Karpas-422 (cell line): Measurements from ENCODE around the gene KCNK18. TPM values are rescaled to one million over a fixed set of nuclear protein-coding genes. Genes with fewer than 3 reads are reported as not detected.

Experiments used
- DNase-seq: peaks from one replicate; pipeline ENCODE4 v3.0.0-alpha.2; 2015
- H2AFZ ChIP-seq: fragments of 200-600 bp; sonication (generic); 2 replicates; pipeline ENCODE4 v1.6.1; 2014; ENCODE audit warnings: antibody characterized with exemption, low read length, mixed read lengths
- H3K27ac ChIP-seq: fragments of 200-600 bp; sonication (generic); 2 replicates; pipeline ENCODE4 v1.5.1; 2014; ENCODE audit warnings: mild to moderate bottlenecking, low read length, moderate library complexity
- H3K27me3 ChIP-seq: fragments of 200-600 bp; sonication (generic); 2 replicates; pipeline ENCODE4 v1.6.1; 2014; ENCODE audit warnings: low read length, mixed read lengths
- H3K36me3 ChIP-seq: fragments of 200-600 bp; sonication (generic); 2 replicates; pipeline ENCODE4 v1.6.1; 2014; ENCODE audit warnings: low read length, mixed read lengths; ENCODE audit not compliant: insufficient read depth
- H3K4me1 ChIP-seq: fragments of 200-600 bp; sonication (generic); 2 replicates; pipeline ENCODE4 v1.6.1; 2014; ENCODE audit warnings: mild to moderate bottlenecking, low read length, mixed read lengths
- H3K4me2 ChIP-seq: fragments of 200-600 bp; sonication (generic); 2 replicates; pipeline ENCODE4 v1.6.1; 2014; ENCODE audit warnings: low read length, low read depth, mild to moderate bottlenecking; ENCODE audit not compliant: poor library complexity, severe bottlenecking
- H3K4me3 ChIP-seq: fragments of 200-600 bp; sonication (generic); 2 replicates; pipeline ENCODE4 v1.5.1; 2014; ENCODE audit warnings: mild to moderate bottlenecking, antibody characterized with exemption, low read length, mixed read lengths
- H3K79me2 ChIP-seq: fragments of 200-600 bp; sonication (generic); 2 replicates; pipeline ENCODE4 v1.6.1; 2014; ENCODE audit warnings: mild to moderate bottlenecking, low read length, mixed read lengths
- H3K9ac ChIP-seq: fragments of 200-600 bp; sonication (generic); 2 replicates; pipeline ENCODE4 v1.6.0; 2014; ENCODE audit warnings: low read length
- H3K9me2 ChIP-seq: fragments of 200-600 bp; sonication (generic), shearing (Covaris generic); replicated peaks from 2 replicates; pipeline ENCODE4 v1.6.0; 2014; ENCODE audit warnings: mild to moderate bottlenecking, low read length, moderate library complexity; ENCODE audit not compliant: insufficient read depth
- H3K9me3 ChIP-seq: fragments of 300-700, 200-600 bp; sonication (generic); 2 replicates; pipeline ENCODE4 v1.6.1; 2014; ENCODE audit warnings: low read length, mixed read lengths
- H4K20me1 ChIP-seq: fragments of 200-600 bp; sonication (generic); 2 replicates; pipeline ENCODE4 v1.6.1; 2014; ENCODE audit warnings: mild to moderate bottlenecking, antibody characterized with exemption, low read length, low read depth; ENCODE audit not compliant: insufficient read depth
- total RNA-seq: library from RNA; depleted of rRNA; stranded (reverse); fragments of >200 nt; shearing (Covaris generic); gene quantifications from 2 replicates; pipeline ENCODE4 v1.2.3, GENCODE V29; 2014; ENCODE audit warnings: low replicate concordance

KCNK18 gene
- total RNA-seq, 1 experiment from 2014 or later: not detected

DNA sequence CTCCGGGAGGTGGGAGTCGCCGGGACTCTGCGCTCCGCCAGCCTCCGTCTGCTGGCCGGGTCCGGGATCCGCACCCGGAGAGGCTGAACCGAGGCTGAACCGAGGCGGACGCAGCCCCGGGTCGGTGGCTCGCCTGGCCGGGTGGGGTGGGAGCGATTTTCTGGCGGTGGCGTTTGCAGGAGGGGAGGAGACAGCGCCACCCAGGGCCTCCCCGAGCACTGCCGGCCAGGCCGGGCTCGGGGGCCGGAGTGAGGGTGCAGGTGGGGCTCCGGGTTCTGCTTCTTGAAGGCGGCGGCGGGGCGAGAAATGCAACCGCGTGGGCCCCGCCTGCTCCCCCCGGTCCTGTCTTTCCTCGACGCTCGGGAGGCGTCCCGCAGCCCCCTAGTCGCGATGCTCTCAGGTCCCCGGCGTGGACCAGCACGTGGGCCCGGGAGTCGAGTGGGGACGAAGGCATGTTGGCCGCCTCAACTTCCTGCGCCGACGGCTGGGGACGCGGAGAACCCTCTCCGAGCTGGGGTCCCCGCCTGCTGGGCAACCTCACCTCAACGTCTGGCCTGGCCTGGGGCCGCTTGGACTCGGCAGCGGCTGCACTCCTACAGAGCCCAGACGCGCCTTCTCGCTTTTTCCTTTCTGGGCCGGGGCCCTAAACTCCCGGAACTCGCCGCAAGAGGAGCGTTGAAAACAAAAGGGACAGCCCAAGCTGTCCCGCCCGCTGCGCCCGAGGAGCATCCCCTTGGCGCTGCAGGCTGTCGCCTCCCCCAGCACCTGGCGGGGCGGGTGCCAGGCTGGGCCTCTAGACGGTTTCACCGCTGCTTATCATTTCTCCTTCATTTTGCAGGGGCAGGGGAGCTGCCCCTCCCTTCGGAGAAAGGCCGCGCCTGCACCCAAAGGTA lies 34.0 kb upstream of the KCNK18 start:
- Histone ChIP-seq H3K36me3 (no peaks in the 10 kb centered on the region), H3K9me3 (no peaks in the 10 kb centered on the region), H4K20me1 (no peaks in the 10 kb centered on the region), H3K4me1 (no peaks in the 10 kb centered on the region), H3K9me2 (no peaks in the 10 kb centered on the region), H3K4me2 (no peak overlapping the region), H3K27ac (no peak overlapping the region), H3K4me3 (no peak overlapping the region), H3K79me2 (no peaks in the 10 kb centered on the region), H2AFZ (no peak overlapping the region), H3K9ac (no peak overlapping the region), H3K27me3 (no peaks in the 10 kb centered on the region)
- no peak for DNase-seq

DNA sequence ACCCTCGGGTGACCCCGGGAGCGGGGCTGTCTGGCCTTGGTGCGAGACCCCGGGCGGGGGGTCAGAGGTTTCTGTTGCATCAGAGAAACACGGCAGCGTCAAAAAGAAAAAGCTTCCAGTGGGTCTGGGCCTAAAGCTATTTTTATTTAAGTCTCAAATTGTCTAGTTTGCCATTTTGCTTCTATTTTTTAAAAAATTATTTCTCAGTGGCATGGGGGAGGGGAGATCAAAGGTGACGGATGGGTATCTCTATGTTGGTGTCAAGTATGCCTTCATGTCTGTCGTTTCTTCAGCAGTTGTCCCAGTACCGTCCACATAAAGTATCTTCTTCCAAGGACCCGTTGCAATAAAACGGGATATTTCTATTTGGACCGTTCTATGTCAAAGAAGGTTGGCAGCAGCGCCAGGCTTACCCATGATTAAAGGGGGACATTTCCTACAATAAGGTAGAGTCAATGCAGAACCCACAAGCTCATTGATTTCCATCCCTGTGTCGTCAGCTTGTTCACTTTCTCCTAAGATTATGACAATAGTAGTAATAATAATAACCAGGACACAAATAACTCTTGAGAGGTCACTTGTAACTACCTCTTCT lies 33.2 kb upstream of the KCNK18 start:
- no peaks in the 10 kb centered on the region for H3K9me2 ChIP-seq
- H3K4me1 ChIP-seq: no peaks in the 10 kb centered on the region
- H3K27ac ChIP-seq: no peak overlapping the region
- no peaks in the 10 kb centered on the region for H3K79me2 ChIP-seq
- H2AFZ ChIP-seq: no peak overlapping the region
- no peak overlapping the region for H3K9ac ChIP-seq
- no peak overlapping the region for H3K4me3 ChIP-seq
- no peak overlapping the region for H3K4me2 ChIP-seq
- H4K20me1 ChIP-seq: no peaks in the 10 kb centered on the region
- H3K27me3 ChIP-seq: no peaks in the 10 kb centered on the region
- DNase-seq: no peak
- no peaks in the 10 kb centered on the region for H3K36me3 ChIP-seq
- H3K9me3 ChIP-seq: no peaks in the 10 kb centered on the region

- no peak overlapping the region for H3K4me2 ChIP-seq
- DNase-seq: no peak
- H4K20me1 ChIP-seq: no peaks in the 10 kb centered on the region
- no peaks in the 10 kb centered on the region for H3K9me3 ChIP-seq
- no peaks in the 10 kb centered on the region for H3K27me3 ChIP-seq
- no peaks in the 10 kb centered on the region for H3K36me3 ChIP-seq
- no peaks in the 10 kb centered on the region for H3K79me2 ChIP-seq
- no peak overlapping the region for H2AFZ ChIP-seq
- H3K9me2 ChIP-seq: no peaks in the 10 kb centered on the region
- H3K4me3 ChIP-seq: no peak overlapping the region
- H3K4me1 ChIP-seq: no peaks in the 10 kb centered on the region
- H3K9ac ChIP-seq: no peak overlapping the region
- H3K27ac ChIP-seq: no peak overlapping the region
Measured at GRCh38 chr10:117164592-117165537, 32.4 kb upstream of the KCNK18 start.

GRCh38 chr10:117165538-117166417 lies 31.5 kb upstream of the KCNK18 start:
- Histone ChIP-seq H3K9me2 (no peaks in the 10 kb centered on the region), H3K79me2 (no peaks in the 10 kb centered on the region), H3K36me3 (no peaks in the 10 kb centered on the region), H3K9me3 (no peaks in the 10 kb centered on the region), H4K20me1 (no peaks in the 10 kb centered on the region), H3K4me3 (no peak overlapping the region), H2AFZ (no peak overlapping the region), H3K27me3 (no peaks in the 10 kb centered on the region), H3K4me2 (no peak overlapping the region), H3K4me1 (no peaks in the 10 kb centered on the region), H3K9ac (no peak overlapping the region), H3K27ac (no peak overlapping the region)
- no peak for DNase-seq

DNA sequence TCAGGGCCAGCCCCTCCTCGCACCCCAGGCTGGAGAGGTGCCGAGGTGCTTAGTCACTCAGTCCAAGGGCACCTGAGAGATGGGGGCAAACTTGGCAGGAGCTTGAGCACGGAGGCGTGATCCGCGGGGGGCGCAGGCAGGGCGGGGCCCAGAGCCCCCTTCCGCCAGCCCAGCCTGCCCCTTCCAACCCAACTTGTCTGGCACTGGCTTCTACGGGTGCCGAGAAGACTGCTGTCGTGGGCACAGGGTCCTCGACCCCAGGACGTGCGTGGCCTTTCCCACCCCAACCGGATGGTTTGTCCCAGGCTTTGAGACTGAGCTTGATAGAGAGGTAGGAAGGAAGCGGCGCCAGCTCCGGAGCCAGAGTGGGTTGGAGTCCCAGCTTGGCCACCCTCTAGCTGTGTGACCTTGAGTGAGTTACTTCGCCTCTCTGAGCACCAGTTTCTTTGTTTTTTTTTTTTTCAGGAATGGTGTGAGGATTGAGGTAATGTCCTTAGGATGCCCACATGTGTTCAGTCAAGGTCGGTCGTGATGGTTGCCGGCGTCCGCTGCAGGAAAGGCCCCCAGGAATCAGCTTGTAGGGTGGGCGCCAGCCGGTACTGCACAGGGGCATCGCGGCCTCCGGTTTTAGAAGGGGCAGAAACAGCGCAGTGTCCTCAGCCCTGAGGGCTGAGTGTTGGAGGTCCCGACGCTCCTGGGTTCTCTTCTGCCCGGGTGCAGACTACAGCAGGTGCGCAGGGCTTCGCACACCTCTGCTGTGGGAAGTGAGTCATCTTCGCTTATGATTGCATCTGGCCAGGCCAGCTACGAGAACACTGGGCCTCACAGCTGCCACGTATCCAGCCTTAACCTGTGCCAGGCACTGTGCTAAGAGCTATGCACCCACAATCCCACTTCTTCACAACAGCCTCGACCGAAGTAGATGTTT lies 30.6 kb upstream of the KCNK18 start:
- H3K9me2 ChIP-seq: no peaks in the 10 kb centered on the region
- H3K9ac ChIP-seq: no peak overlapping the region
- no peak for DNase-seq
- H3K36me3 ChIP-seq: no peaks in the 10 kb centered on the region
- no peak overlapping the region for H3K4me3 ChIP-seq
- H3K4me1 ChIP-seq: no peaks in the 10 kb centered on the region
- no peaks in the 10 kb centered on the region for H3K9me3 ChIP-seq
- no peak overlapping the region for H2AFZ ChIP-seq
- H3K4me2 ChIP-seq: no peak overlapping the region
- H3K27me3 ChIP-seq: no peaks in the 10 kb centered on the region
- H4K20me1 ChIP-seq: no peaks in the 10 kb centered on the region
- H3K79me2 ChIP-seq: no peaks in the 10 kb centered on the region
- H3K27ac ChIP-seq: no peak overlapping the region

GRCh38 chr10:117167346-117167788 lies 29.9 kb upstream of the KCNK18 start:
- Histone ChIP-seq H3K27ac (no peak overlapping the region), H3K9ac (no peak overlapping the region), H3K9me2 (no peaks in the 10 kb centered on the region), H4K20me1 (no peaks in the 10 kb centered on the region), H3K4me3 (no peak overlapping the region), H3K36me3 (no peaks in the 10 kb centered on the region), H3K79me2 (no peaks in the 10 kb centered on the region), H3K4me2 (no peak overlapping the region), H3K9me3 (no peaks in the 10 kb centered on the region), H3K4me1 (no peaks in the 10 kb centered on the region), H3K27me3 (no peaks in the 10 kb centered on the region), H2AFZ (no peak overlapping the region)
- DNase-seq: no peak
